A549 (cell line): ENCODE measurements around the gene TRIM2. TPM values are rescaled to one million over a fixed set of nuclear protein-coding genes. Genes with fewer than 3 reads are reported as not detected.

Experiments
- ATAC-seq, 2 experiments: fragments of 200-7000 bp in 1 of 2; fragments of >200 bp in 1 of 2; cut with Nextera tagmentation in 1 of 2; cut with Tn5 transposase in 1 of 2; 3 replicates each; pipeline versions ENCODE4 v1.8.0 to v1.9.1; 2018 to 2020; ENCODE audit warnings: mild to moderate bottlenecking in 1 of 2, moderate library complexity in 1 of 2
- CTCF ChIA-PET: fragments of 300-600 bp; sonication (Branson Sonifier 250); formaldehyde crosslinking; extraction: SDS; loops from one replicate; lab custom pipeline; 2021; ENCODE audit warnings: antibody characterized with exemption, inconsistent platforms; lab: Yijun Ruan, JAX
- POLR2A ChIA-PET: fragments of 350-600 bp; formaldehyde crosslinking; extraction: SDS; loops from one replicate; lab custom pipeline; 2021; ENCODE audit warnings: antibody characterized with exemption, inconsistent platforms; lab: Yijun Ruan, JAX
- DNase-seq, 2 experiments: peaks; one replicate each; pipeline versions ENCODE4 v3.0.0 to v3.0.0-alpha.2; 2011 to 2016; ENCODE audit warnings: low read depth in 1 of 2, low spot score in 1 of 2
- FAIRE-seq: peaks from 2 replicates; lab custom pipeline; 2011; peaks lifted over from hg19 to GRCh38; lab: Jason Lieb, UNC
- H3K27ac ChIP-seq, 2 experiments: fragments of >200 bp; sonication (Bioruptor Twin); formaldehyde crosslinking; 3 replicates each; pipeline ENCODE4 v1.5.1; 2016 to 2017
- H3K4me1 ChIP-seq: fragments of >200 bp; sonication (Bioruptor Twin); formaldehyde crosslinking; 3 replicates; pipeline ENCODE4 v1.6.1; 2016
- H3K4me2 ChIP-seq: fragments of >200 bp; sonication (Bioruptor Twin); formaldehyde crosslinking; 3 replicates; pipeline ENCODE4 v1.6.1; 2016
- H3K4me3 ChIP-seq: fragments of >200 bp; sonication (Bioruptor Twin); formaldehyde crosslinking; 3 replicates; pipeline ENCODE4 v1.5.1; 2016
- H3K9me3 ChIP-seq: fragments of >200 bp; sonication (Bioruptor Twin); formaldehyde crosslinking; 3 replicates; pipeline ENCODE4 v1.6.1; 2016
- BCL3 ChIP-seq: fragments of >200 bp; sonication (Bioruptor Twin); formaldehyde crosslinking; IDR thresholded peaks from 3 replicates; pipeline ENCODE4 v1.6.1; 2016
- CHD2 ChIP-seq: fragments of 150-350 bp; IDR thresholded peaks from 2 replicates; pipeline ENCODE4 v1.6.1; 2014; ENCODE audit warnings: low read length; ENCODE audit not compliant: partially characterized antibody
- CHD4 ChIP-seq: fragments of 200-600 bp; sonication (generic); IDR thresholded peaks from 2 replicates; pipeline ENCODE4 v1.6.1; 2016; ENCODE audit warnings: antibody characterized with exemption, mild to moderate bottlenecking, borderline replicate concordance
- E2F6 ChIP-seq: IDR thresholded peaks from 2 replicates; pipeline ENCODE4 v1.6.1; 2012; ENCODE audit warnings: low read depth, borderline replicate concordance
- FOSB ChIP-seq: fragments of 250-450 bp; sonication (Bioruptor Pico); IDR thresholded peaks from 2 replicates; pipeline ENCODE4 v1.5.0; 2020; ENCODE audit warnings: mild to moderate bottlenecking, moderate library complexity
- FOXS1 ChIP-seq: fragments of 250-450 bp; sonication (Bioruptor Pico); IDR thresholded peaks from 2 replicates; pipeline ENCODE4 v1.5.0; 2020; ENCODE audit warnings: mild to moderate bottlenecking, moderate library complexity
- HDAC2 ChIP-seq: fragments of 200-600 bp; sonication (generic); IDR thresholded peaks from 2 replicates; pipeline ENCODE4 v1.6.1; 2016
- HEYL ChIP-seq: fragments of 250-450 bp; sonication (Bioruptor Pico); IDR thresholded peaks from 2 replicates; pipeline ENCODE4 v1.8.0; 2021; ENCODE audit warnings: mild to moderate bottlenecking, moderate library complexity
- HMGXB4 ChIP-seq: fragments of 250-450 bp; sonication (Bioruptor Pico); IDR thresholded peaks from 2 replicates; pipeline ENCODE4 v1.5.0; 2021; ENCODE audit warnings: mild to moderate bottlenecking, moderate library complexity, borderline replicate concordance
- HOXA7 ChIP-seq: fragments of 250-450 bp; sonication (Bioruptor Pico); IDR thresholded peaks from 2 replicates; pipeline ENCODE4 v1.5.0; 2020; ENCODE audit warnings: mild to moderate bottlenecking, moderate library complexity
- HOXB5 ChIP-seq: fragments of 250-450 bp; sonication (Bioruptor Pico); IDR thresholded peaks from 2 replicates; pipeline ENCODE4 v1.5.0; 2020; ENCODE audit warnings: mild to moderate bottlenecking, moderate library complexity
- JUNB ChIP-seq: fragments of >200 bp; sonication (Bioruptor Twin); formaldehyde crosslinking; IDR thresholded peaks from 2 replicates; pipeline ENCODE4 v1.6.1; 2016
- KDM5A ChIP-seq: fragments of 200-600 bp; sonication (generic); IDR thresholded peaks from 2 replicates; pipeline ENCODE4 v1.6.1; 2016; ENCODE audit warnings: antibody characterized with exemption, mild to moderate bottlenecking
- MAX ChIP-seq: IDR thresholded peaks from 2 replicates; pipeline ENCODE4 v1.6.1; 2012
- MAZ ChIP-seq: fragments of 150-350 bp; IDR thresholded peaks from 2 replicates; pipeline ENCODE4 v1.6.1; 2014; ENCODE audit warnings: antibody characterized with exemption, low read depth, low read length, borderline replicate concordance
- RAD21 ChIP-seq, 2 experiments: fragments of >200 bp in 1 of 2; sonication (Bioruptor Twin) in 1 of 2; formaldehyde crosslinking in 1 of 2; IDR thresholded peaks in 1 of 2; conservative IDR thresholded peaks in 1 of 2; 2 replicates in 1 of 2; 3 replicates in 1 of 2; pipeline ENCODE4 v1.6.1; 2012 to 2018; ENCODE audit warnings: inconsistent platforms in 1 of 2
- RARB ChIP-seq: fragments of 250-450 bp; sonication (Bioruptor Pico); IDR thresholded peaks from 2 replicates; pipeline ENCODE4 v1.8.0; 2021; ENCODE audit warnings: mild to moderate bottlenecking, moderate library complexity
- REST ChIP-seq: fragments of 200-600 bp; sonication (generic); IDR thresholded peaks from 2 replicates; pipeline ENCODE4 v1.6.1; 2016; ENCODE audit warnings: antibody characterized with exemption, mild to moderate bottlenecking, moderate library complexity
- RFX5 ChIP-seq: fragments of 450-650 bp; IDR thresholded peaks from 2 replicates; pipeline ENCODE4 v1.7.1; 2014; ENCODE audit warnings: antibody characterized with exemption, mild to moderate bottlenecking, moderate library complexity
- SMC3 ChIP-seq: fragments of >200 bp; sonication (Bioruptor Twin); formaldehyde crosslinking; IDR thresholded peaks from 3 replicates; pipeline ENCODE4 v1.6.1; 2018; ENCODE audit warnings: inconsistent platforms
- TFCP2L1 ChIP-seq: fragments of 250-450 bp; sonication (Bioruptor Pico); IDR thresholded peaks from 2 replicates; pipeline ENCODE4 v1.5.0; 2021; ENCODE audit warnings: mild to moderate bottlenecking
- USF2 ChIP-seq: fragments of 450-650 bp; IDR thresholded peaks from 2 replicates; pipeline ENCODE4 v1.6.1; 2014; ENCODE audit warnings: antibody characterized with exemption
- ZNF302 ChIP-seq: fragments of 250-450 bp; sonication (Bioruptor Pico); IDR thresholded peaks from 2 replicates; pipeline ENCODE4 v1.9.0; 2021; ENCODE audit warnings: inconsistent platforms, mild to moderate bottlenecking, moderate library complexity
- ZSCAN20 ChIP-seq: fragments of 250-450 bp; sonication (Bioruptor Pico); IDR thresholded peaks from 2 replicates; pipeline ENCODE4 v1.8.0; 2022; ENCODE audit warnings: mild to moderate bottlenecking, moderate library complexity
- WGBS: methylation state at CpG from one replicate; pipeline ENCODE4 v1.1.6; 2017; ENCODE audit errors: missing lambda C conversion rate; 5-methylcytosine and 5-hydroxymethylcytosine counted together
- polyA plus RNA-seq, 4 experiments: library from polyadenylated mRNA; depleted of rRNA in 3 of 4; stranded (reverse); fragments of >200 nt; fragmentation: RNase III in 1 of 4; extraction: RNeasy Plus Mini Kit Qiagen cat#74134 plus additional on column Dnase treatment in 1 of 4; gene quantifications; 2 replicates in 3 of 4; 3 replicates in 1 of 4; pipeline ENCODE4 v1.2.3, GENCODE V29; 2011 to 2017

TRIM2 gene
- polyA plus RNA-seq, 2 of the 4 experiments (the other 2 are of a cell fraction), result 0.92 to 1.4 TPM

GRCh38 chr4:153271820-153272219, 67.6 kb downstream of the TRIM2 start:
- TF ChIP-seq FOSB (CRISPR knock-in tag) (no peak), FOXS1 (CRISPR knock-in tag) (no peak), USF2 (no peak), RARB (CRISPR knock-in tag) (no peak), TFCP2L1 (no peak), ZNF302 (CRISPR knock-in tag) (no peak), HOXB5 (no peak), RAD21 (conservative IDR thresholded peaks at IDR 0.05 in 1 of 2, IDR thresholded peaks at IDR 0.05 in 1 of 2) (no peak), RFX5 (no peak)
- no peak overlapping the region for H3K27ac ChIP-seq
- ChIA-PET POLR2A (no interaction called here), CTCF (no interaction called here)
- FAIRE-seq, result no peak
- no peak for ATAC-seq
- no peak for DNase-seq
- H3K4me2 ChIP-seq, result no peak overlapping the region
- no peaks in the 10 kb centered on the region for H3K9me3 ChIP-seq
- no peaks in the 10 kb centered on the region for H3K4me1 ChIP-seq
- no peak overlapping the region for H3K4me3 ChIP-seq
- WGBS, result 96% methylated on average over 2 of the region's 2 CpGs

- CTCF ChIA-PET, result no interaction called here
- DNase-seq (no peak), FAIRE-seq (no peak), ATAC-seq (no peak)
- Histone ChIP-seq H3K4me2 (no peak overlapping the region), H3K27ac (no peak overlapping the region), H3K9me3 (no peaks in the 10 kb centered on the region), H3K4me1 (no peaks in the 10 kb centered on the region), H3K4me3 (no peak overlapping the region)
- TF ChIP-seq ZSCAN20 (CRISPR knock-in tag) (no peak), HOXA7 (no peak), CHD2 (no peak), MAX (no peak), MAZ (no peak), REST (no peak), BCL3 (no peak), JUNB (no peak), HDAC2 (no peak), RFX5 (no peak), HEYL (CRISPR knock-in tag) (no peak), CHD4 (no peak), SMC3 (no peak), KDM5A (no peak), FOXS1 (CRISPR knock-in tag) (no peak), E2F6 (no peak), HMGXB4 (CRISPR knock-in tag) (no peak)
- 97% methylated on average over 1 of the region's 1 CpG for WGBS
- POLR2A ChIA-PET, result no interaction called here
Measured at GRCh38 chr4:153273751-153274150, 69.5 kb downstream of the TRIM2 start.
